HG03064 (cell line): ENCODE results near the gene KDM4B.

Source experiments
- ATAC-seq: cut with Tn5 transposase; IDR thresholded peaks from one replicate; pipeline ENCODE4 v1.9.1; 2021; ENCODE audit warnings: low read depth; ENCODE audit not compliant: unreplicated experiment

The KDM4B gene

GRCh38 chr19:5143471-5144411 lies 174.8 kb downstream of the KDM4B start:
- ATAC-seq = no peak

- no peak for ATAC-seq
Measured at GRCh38 chr19:5144545-5145179, 175.7 kb downstream of the KDM4B start.

DNA sequence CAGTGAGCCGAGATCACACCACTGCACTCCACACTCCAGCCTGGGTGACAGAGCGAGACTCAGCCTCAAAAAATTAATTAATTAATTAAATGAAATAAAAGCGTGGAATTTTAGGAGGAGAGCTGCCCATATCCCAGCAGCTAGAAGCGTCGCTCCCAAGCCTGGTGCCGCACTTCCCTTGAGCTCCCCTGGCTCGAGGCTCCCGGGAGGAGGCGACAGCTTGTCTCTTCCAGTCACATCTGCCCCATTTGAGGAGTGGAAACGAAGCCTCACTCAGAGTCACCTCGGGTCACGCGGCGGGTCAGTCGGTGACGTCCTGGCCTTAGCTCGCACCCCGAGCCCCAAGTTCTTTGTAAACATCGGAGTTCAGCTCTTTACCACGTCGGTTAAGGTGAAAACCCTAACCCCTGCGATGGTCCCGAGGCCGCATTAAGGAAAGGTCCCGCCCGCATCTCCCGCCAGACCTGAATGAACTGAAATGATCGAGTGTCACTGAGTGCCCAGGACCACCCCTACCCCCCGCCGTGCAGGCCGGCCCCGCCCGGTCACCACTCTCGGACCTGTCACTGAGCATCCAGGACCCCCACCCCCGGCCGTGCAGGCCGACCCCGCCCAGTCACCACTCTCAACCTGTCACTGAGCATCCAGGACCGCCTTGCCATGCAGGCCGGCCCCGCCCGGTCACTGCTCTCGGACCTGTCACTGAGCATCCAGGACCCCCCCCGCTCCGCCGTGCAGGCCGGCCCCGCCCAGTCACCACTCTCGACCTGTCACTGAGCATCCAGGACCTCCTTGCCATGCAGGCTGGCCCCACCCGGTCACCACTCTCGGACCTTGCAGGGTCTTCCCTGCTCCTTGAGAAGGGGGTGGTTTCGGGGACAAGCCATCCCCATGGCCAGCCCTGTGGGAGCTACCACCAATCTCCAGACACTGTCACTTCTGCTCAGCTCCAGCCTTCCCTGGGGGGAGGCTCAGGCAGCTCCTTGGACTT lies 176.9 kb downstream of the KDM4B start:
- ATAC-seq = no peak

- ATAC-seq = no peak
Measured at GRCh38 chr19:5147074-5147977, 178.4 kb downstream of the KDM4B start.

DNA sequence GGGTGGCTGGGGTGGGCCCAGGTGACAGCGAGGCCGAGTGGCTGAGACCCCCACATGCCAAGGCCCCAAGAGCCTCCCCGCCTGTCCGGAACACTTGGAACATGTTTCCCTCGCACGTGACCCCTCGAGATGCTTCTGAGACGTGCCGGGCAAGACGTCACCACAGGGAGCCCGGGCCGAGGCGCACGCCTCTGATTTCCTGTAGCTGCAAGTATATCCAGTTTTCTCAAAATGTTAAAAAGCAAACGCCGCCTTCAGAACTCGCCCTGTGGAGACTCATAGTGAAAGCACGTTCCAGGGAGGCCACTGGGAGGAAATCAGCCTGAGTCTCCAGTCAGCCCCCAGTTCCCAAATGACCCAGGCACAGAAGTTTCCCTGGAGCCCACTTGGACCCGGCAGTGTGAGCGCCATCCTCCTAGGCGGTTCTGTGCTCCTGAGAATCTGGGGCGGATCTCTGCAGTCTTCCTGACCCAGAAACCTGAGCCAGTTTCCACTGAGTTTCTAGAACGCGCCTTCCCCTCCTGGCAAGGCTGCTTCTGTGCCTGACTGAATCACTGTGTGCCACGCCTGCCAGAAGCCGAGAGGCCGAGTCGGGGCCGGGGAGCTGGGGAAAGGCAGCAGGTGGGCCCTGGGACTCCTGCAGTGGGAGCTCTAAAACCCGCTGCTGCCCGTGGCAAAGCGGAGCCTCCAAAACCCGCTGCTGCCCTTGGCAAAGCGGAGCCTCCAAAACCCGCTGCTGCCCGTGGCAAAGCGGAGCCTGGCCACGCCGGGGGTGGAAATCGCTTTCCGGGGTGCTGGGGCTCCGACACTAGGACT lies 179.3 kb downstream of the KDM4B start:
- no peak for ATAC-seq

GRCh38 chr19:5148794-5149190 lies 179.9 kb downstream of the KDM4B start:
- ATAC-seq = no peak

GRCh38 chr19:5149508-5149907 lies 180.6 kb downstream of the KDM4B start:
- no peak for ATAC-seq

DNA sequence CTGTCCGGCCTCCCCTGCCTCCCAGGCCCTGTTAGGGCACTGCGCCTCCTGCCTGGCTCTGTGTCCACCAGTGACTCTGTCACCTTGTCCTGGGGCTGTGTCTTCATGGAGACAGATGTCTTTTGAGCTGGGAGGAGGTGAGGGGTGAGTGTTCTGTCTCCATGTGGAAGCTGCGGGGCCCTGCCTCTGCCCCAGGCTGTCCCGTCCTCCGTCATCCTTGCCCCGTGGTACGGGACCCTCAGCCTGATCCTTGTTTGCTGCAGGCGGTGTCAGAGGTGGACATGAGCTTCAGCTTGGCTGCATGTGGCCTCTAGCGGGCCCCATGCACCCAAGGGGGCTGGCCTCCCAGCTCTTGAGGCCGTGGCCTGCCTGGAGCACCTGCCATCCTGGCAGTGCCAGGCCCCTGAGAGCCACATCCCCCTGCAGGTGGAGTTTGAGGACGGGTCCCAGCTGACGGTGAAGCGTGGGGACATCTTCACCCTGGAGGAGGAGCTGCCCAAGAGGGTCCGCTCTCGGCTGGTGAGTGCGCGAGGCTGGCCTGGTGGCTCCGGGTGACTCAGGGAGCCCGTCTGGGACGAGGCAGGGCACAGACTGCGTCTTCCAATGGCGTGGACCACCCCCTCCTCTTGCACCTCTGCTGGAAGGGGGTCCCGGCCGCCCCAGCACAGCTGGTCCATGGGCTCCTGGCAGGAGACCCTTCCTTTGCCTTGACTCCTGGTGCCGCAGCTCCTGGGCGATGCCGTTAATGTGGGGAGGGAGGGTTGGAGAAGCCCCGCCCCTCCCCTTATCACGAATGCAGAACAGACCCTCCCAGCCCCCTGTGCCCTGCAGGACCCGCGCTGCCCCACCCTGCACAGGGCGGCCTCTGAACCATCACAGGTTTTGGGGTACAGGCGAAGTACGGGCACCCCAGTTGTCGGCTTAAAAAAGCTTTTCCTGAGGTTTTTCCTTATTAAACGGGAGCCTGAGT lies 181.3 kb downstream of the KDM4B start:
- ATAC-seq = no peak

- ATAC-seq = no peak
Measured at GRCh38 chr19:5150902-5151741, 182.2 kb downstream of the KDM4B start.

DNA sequence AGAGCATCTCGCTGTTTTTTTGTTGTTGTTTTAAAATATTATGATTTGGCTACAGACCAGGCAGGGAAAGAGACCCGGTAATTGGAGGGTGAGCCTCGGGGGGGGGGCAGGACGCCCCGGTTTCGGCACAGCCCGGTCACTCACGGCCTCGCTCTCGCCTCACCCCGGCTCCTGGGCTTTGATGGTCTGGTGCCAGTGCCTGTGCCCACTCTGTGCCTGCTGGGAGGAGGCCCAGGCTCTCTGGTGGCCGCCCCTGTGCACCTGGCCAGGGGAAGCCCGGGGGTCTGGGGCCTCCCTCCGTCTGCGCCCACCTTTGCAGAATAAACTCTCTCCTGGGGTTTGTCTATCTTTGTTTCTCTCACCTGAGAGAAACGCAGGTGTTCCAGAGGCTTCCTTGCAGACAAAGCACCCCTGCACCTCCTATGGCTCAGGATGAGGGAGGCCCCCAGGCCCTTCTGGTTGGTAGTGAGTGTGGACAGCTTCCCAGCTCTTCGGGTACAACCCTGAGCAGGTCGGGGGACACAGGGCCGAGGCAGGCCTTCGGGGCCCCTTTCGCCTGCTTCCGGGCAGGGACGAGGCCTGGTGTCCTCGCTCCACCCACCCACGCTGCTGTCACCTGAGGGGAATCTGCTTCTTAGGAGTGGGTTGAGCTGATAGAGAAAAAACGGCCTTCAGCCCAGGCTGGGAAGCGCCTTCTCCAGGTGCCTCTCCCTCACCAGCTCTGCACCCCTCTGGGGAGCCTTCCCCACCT lies 183.3 kb downstream of the KDM4B start:
- ATAC-seq = no peak

DNA sequence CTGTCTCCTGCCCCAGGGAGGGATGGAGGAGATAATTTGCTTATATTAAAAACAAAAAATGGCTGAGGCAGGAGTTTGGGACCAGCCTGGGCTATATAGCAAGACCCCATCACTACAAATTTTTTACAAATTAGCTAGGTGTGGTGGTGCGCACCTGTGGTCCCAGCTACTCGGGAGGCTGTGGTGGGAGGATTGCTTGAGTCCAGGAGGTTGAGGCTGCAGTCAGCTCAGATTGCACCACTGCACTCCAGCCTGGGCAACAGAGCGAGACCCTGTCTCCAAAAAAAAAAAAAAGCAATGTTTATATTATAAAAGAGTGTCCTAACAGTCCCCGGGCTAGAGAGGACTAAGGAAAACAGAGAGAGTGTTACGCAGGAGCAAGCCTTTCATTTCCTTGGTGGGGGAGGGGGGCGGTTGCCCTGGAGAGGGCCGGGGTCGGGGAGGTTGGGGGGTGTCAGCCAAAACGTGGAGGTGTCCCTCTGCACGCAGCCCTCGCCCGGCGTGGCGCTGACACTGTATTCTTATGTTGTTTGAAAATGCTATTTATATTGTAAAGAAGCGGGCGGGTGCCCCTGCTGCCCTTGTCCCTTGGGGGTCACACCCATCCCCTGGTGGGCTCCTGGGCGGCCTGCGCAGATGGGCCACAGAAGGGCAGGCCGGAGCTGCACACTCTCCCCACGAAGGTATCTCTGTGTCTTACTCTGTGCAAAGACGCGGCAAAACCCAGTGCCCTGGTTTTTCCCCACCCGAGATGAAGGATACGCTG lies 184.0 kb downstream of the KDM4B start:
- ATAC-seq = no peak

DNA sequence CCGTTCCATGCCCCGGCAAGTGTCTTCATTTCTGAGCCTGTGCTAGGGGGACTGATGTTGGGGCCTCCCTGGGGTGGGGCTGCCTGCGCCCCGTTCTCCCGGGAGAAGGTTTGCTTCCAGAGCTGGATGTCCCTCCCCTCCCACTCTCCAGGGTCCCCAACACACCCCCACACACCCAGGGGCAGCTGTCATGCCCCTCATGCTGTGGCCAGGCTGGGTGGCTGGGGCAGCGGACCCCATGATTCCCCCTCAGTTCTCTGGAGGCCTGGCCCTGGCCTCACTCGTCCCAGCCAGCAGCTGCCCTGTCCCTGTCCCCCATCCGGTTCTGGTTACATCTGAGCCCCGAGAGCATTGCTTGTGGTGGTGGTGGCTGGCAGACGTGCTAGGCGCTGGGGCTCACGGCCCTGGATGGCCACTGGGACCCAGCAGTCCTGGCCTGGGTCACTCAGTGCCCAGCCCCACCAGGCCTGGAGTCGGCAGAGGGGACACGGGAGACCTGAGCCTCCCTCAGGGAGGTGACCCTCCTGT lies 184.8 kb downstream of the KDM4B start:
- ATAC-seq = no peak

- ATAC-seq = no peak
Measured at GRCh38 chr19:5154129-5154798, 185.4 kb downstream of the KDM4B start.

DNA sequence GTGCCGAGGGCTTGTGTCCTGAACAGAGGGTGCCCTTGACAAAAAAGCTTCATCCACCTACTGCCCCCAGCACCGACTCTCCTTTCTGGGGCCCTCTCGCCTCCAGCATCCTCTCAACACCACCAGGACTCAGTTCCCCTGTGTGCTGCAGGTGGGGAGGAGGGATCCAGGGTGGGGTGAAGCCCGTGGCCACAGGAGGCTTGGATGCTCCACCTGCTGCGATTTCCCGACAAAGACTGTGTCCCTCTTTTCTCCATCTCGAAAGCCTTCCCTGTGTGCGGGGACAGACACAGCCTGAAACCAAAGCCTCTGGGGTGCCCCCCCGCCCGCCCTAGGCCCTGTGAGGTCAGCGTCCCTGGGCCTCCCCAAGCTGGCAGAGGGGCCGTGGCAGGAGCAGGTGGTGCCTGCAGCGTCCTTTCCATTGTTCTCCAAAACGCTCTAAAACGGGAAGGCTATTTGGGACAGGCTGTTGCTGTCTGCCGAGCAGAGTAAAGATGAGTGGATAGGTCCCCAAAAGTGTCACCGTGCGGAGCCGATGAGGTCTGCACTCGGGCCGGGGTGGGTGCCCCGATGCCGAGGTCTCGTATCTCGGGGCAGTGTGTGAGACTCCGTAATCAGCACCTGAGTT lies 186.0 kb downstream of the KDM4B start:
- ATAC-seq = no peak
